Endothelial cell of umbilical vein (primary cell): ENCODE measurements around the gene SH3BGRL2. TPM values are rescaled to one million over a fixed set of nuclear protein-coding genes. Genes with fewer than 3 reads are reported as not detected.

Source experiments
- BruUV-seq: library from RNA; stranded (reverse); fragments of 400-500 nt; replicated peaks from 2 replicates; lab custom pipeline; 2021; lab: Mats Ljungman, UMichigan
- CTCF ChIA-PET: fragments of 300-600, 350-600 bp; sonication (Branson Sonifier 250); formaldehyde crosslinking; loops from one replicate; lab custom pipeline; 2021; ENCODE audit warnings: antibody characterized with exemption, inconsistent platforms; lab: Charles Lee
- POLR2A ChIA-PET: fragments of 300-600, 350-600 bp; sonication (Branson Sonifier 250); formaldehyde crosslinking; loops from one replicate; lab custom pipeline; 2021; ENCODE audit warnings: antibody characterized with exemption, inconsistent platforms; lab: Charles Lee
- DNase-seq: peaks from one replicate; pipeline ENCODE4 v3.0.0-alpha.2; 2011; ENCODE audit warnings: low read depth, low spot score
- FAIRE-seq: peaks from 2 replicates; lab custom pipeline; 2011; peaks lifted over from hg19 to GRCh38; lab: Jason Lieb, UNC
- H2AFZ ChIP-seq: 2 replicates; pipeline ENCODE4 v1.6.0; 2012; ENCODE audit warnings: low read depth, low read length, control low read depth, inconsistent platforms
- H3K27ac ChIP-seq: 2 replicates; pipeline ENCODE4 v1.5.1; 2011; ENCODE audit warnings: low read depth, mild to moderate bottlenecking, control low read depth, low read length, moderate library complexity; ENCODE audit not compliant: insufficient read depth
- H3K27me3 ChIP-seq, 2 experiments: 2 replicates each; pipeline versions ENCODE4 v1.6.0 to v1.6.1; 2011; ENCODE audit warnings: low read length in 2 of 2, mixed read lengths in 1 of 2; ENCODE audit not compliant: control insufficient read depth in 2 of 2, insufficient read depth in 2 of 2
- H3K36me3 ChIP-seq, 2 experiments: 2 replicates in 1 of 2; 3 replicates in 1 of 2; pipeline ENCODE4 v1.5.1; 2011; ENCODE audit warnings: low read length in 2 of 2, mild to moderate bottlenecking in 1 of 2, moderate library complexity in 1 of 2; ENCODE audit not compliant: control insufficient read depth in 2 of 2, insufficient read depth in 2 of 2; ENCODE audit errors: extremely low read depth in 1 of 2
- H3K4me1 ChIP-seq: 3 replicates; pipeline ENCODE4 v1.5.1; 2011; ENCODE audit warnings: mild to moderate bottlenecking, low read length; ENCODE audit not compliant: control insufficient read depth, insufficient read depth; ENCODE audit errors: extremely low read depth
- H3K4me2 ChIP-seq: 2 replicates; pipeline ENCODE4 v1.6.1; 2011; ENCODE audit warnings: low read length, control low read depth, mixed read lengths; ENCODE audit not compliant: insufficient read depth
- H3K4me3 ChIP-seq, 3 experiments: fragments of 200-600 bp in 1 of 3; sonication (generic), shearing (Covaris generic) in 1 of 3; replicated peaks in 1 of 3; 2 replicates each; pipeline ENCODE4 v1.5.1; 2011 to 2016; ENCODE audit warnings: control low read depth in 3 of 3, low read length in 3 of 3, mild to moderate bottlenecking in 2 of 3, inconsistent platforms in 1 of 3, low read depth in 1 of 3, moderate library complexity in 1 of 3; ENCODE audit not compliant: insufficient read depth in 1 of 3
- H3K79me2 ChIP-seq: 2 replicates; pipeline ENCODE4 v1.6.0; 2012; ENCODE audit warnings: low read length, inconsistent platforms; ENCODE audit not compliant: control insufficient read depth, insufficient read depth
- H3K9ac ChIP-seq: replicated peaks from 2 replicates; pipeline ENCODE3; 2011; ENCODE audit warnings: low read length, control low read depth; ENCODE audit not compliant: insufficient read depth; ENCODE audit errors: extremely low read depth
- H3K9me1 ChIP-seq: replicated peaks from 3 replicates; pipeline ENCODE4 v1.6.0; 2011; ENCODE audit warnings: mild to moderate bottlenecking, low read length; ENCODE audit not compliant: control insufficient read depth, insufficient read depth; ENCODE audit errors: extremely low read depth
- H3K9me3 ChIP-seq: replicated peaks from 2 replicates; pipeline ENCODE4 v1.5.1; 2012; ENCODE audit warnings: low read length, inconsistent platforms; ENCODE audit not compliant: control insufficient read depth, insufficient read depth
- H4K20me1 ChIP-seq: replicated peaks from 2 replicates; pipeline ENCODE3; 2011; ENCODE audit warnings: mild to moderate bottlenecking, low read length; ENCODE audit not compliant: control insufficient read depth, insufficient read depth; ENCODE audit errors: extremely low read depth
- CTCF ChIP-seq, 2 donors: IDR thresholded peaks; 1 replicate in 1 of 2; 2 replicates in 1 of 2; pipeline ENCODE4 v1.5.1; 2011; ENCODE audit warnings: low read length in 2 of 2, mild to moderate bottlenecking in 2 of 2, moderate library complexity in 2 of 2, control low read depth in 1 of 2, inconsistent platforms in 1 of 2, low read depth in 1 of 2; ENCODE audit not compliant: insufficient read depth in 1 of 2; ENCODE audit errors: extremely low read depth in 1 of 2
- EZH2 ChIP-seq: IDR thresholded peaks from 2 replicates; pipeline ENCODE4 v1.6.1; 2012; ENCODE audit warnings: borderline replicate concordance, low read depth, mild to moderate bottlenecking, moderate library complexity, low read length, inconsistent platforms; ENCODE audit not compliant: severe bottlenecking
- FOS ChIP-seq: IDR thresholded peaks from 2 replicates; pipeline ENCODE4 v1.6.1; 2011; ENCODE audit warnings: mild to moderate bottlenecking, low read length, moderate library complexity, borderline replicate concordance; ENCODE audit not compliant: insufficient read depth
- GATA2 ChIP-seq: IDR thresholded peaks from 2 replicates; pipeline ENCODE4 v1.7.0; 2011; ENCODE audit warnings: low read depth, mild to moderate bottlenecking, moderate library complexity, mixed read lengths, low read length; ENCODE audit not compliant: insufficient read length, insufficient read depth
- JUN ChIP-seq: IDR thresholded peaks from 2 replicates; pipeline ENCODE4 v1.6.1; 2011; ENCODE audit warnings: borderline replicate concordance, low read depth; ENCODE audit not compliant: insufficient read length, insufficient read depth
- MAX ChIP-seq: IDR thresholded peaks from 2 replicates; pipeline ENCODE4 v1.6.1; 2011; ENCODE audit not compliant: insufficient read depth, insufficient read length
- MYC ChIP-seq: IDR thresholded peaks from one replicate; pipeline ENCODE4 v1.6.1; 2011; ENCODE audit warnings: mild to moderate bottlenecking, low read depth, low read length
- POLR2A ChIP-seq: IDR thresholded peaks from 2 replicates; pipeline ENCODE4 v1.6.1; 2012; ENCODE audit warnings: low read depth, mild to moderate bottlenecking, control low read depth, low read length
- POLR2AphosphoS5 ChIP-seq: IDR thresholded peaks from 2 replicates; pipeline ENCODE4 v1.6.1; 2012; ENCODE audit warnings: low read depth, mild to moderate bottlenecking, control low read depth, low read length, moderate library complexity; ENCODE audit not compliant: insufficient read depth
- dilution Hi-C: fragments of 300-500 bp; cut with MboI; formaldehyde crosslinking; loops from one replicate; pipeline ENCODE4 v1.15.0; 2019; ENCODE audit warnings: low sequenced_read_pairs; ENCODE audit not compliant: extremely low pct_ligation_motif_present
- intact Hi-C: fragments of 100-400 bp; cut with micrococcal nuclease; formaldehyde crosslinking; loops from one replicate; pipeline ENCODE4 v1.10.0; 2022
- polyA plus RNA-seq, 4 experiments: library from polyadenylated mRNA; depleted of rRNA in 3 of 4; stranded (reverse) in 3 of 4; unstranded in 1 of 4; fragments of >200 nt; gene quantifications; 2 replicates each; pipeline versions ENCODE4 v1.2.1 to v1.2.3, GENCODE V29; 2011 to 2012; ENCODE audit warnings: missing spikeins in 1 of 4
- total RNA-seq: library from RNA; stranded (reverse); gene quantifications from 2 replicates; pipeline ENCODE4 v1.2.3, GENCODE V29; 2021

SH3BGRL2 gene
- total and polyA plus RNA-seq, 2 donors (not counting 3 experiments of a cell fraction or from before 2014, with no cell fraction given) = 3.2 to 10.7 TPM

GRCh38 chr6:79621579-79621978, 9.6 kb upstream of the SH3BGRL2 start:
- intact Hi-C loops = no loop called here
- CTCF ChIA-PET = no interaction called here

More at GRCh38 chr6:79621579-79621978, 9.6 kb upstream of the SH3BGRL2 start:
- POLR2A ChIA-PET = no interaction called here
- H3K36me3 ChIP-seq = no peaks in the 10 kb centered on the region
- H3K27ac ChIP-seq = no peak overlapping the region
- H3K9me1 ChIP-seq = no peaks in the 10 kb centered on the region
- no peaks in the 10 kb centered on the region for H3K27me3 ChIP-seq
- H2AFZ ChIP-seq = no peak overlapping the region
- no peak overlapping the region for H3K9ac ChIP-seq
- H3K4me1 ChIP-seq = no peaks in the 10 kb centered on the region
- no peaks in the 10 kb centered on the region for H3K9me3 ChIP-seq
- BruUV-seq = no TSS peak
- TF ChIP-seq EZH2 = no peak
- TF ChIP-seq JUN = no peak
- TF ChIP-seq MYC = no peak
- TF ChIP-seq MAX = no peak
- TF ChIP-seq GATA2 = no peak
- no peak for TF ChIP-seq CTCF (IDR thresholded peaks at IDR 0.05; ENCODE audit: extremely low read depth in 1 of 2, insufficient read depth in 1 of 2, low read depth in 1 of 2, low read length in 2 of 2)
- TF ChIP-seq POLR2A = no peak
- no peak for TF ChIP-seq POLR2AphosphoS5
- TF ChIP-seq FOS = no peak
- no peak for FAIRE-seq
- DNase-seq = no peak
- no peak overlapping the region for H3K4me2 ChIP-seq
- dilution Hi-C loops = no loop called here
- H3K79me2 ChIP-seq = no peaks in the 10 kb centered on the region
- no peaks in the 10 kb centered on the region for H4K20me1 ChIP-seq
- H3K4me3 ChIP-seq = no peak overlapping the region
